ENCODE results near the gene SNX5. TPM values are rescaled to one million over a fixed set of nuclear protein-coding genes. Genes with fewer than 3 reads are reported as not detected.

Gene SNX5
- total RNA-seq, 1 donor from 2014 or later: 139 TPM

DNA sequence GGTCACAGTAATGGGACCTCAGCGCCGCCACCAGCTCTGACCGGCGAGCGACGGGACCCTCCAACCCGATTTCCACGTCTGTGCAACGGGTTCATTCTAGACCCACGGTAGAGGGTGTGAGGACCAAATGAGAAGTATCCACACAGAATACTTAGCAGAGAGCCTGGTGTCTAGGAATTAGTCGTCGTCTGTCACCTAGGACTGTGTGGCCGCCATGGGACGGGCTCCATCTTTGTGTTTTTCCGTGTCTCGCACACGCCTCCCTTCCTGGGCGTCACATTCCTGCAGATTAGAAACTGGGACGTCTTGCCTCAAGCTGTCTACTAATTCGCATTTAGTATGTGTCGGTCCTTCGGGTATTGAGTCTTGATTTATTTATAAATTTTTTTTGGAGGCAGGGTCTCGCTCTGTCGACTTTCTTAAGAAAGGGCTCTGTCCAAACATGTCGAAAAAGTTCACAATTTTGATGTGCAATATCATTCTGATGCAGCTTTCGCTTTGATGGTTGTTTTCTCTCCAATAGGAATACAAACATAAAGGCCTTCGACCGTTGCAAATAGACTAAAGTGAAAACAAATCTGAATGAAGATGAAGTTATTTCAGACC lies 787 bp upstream of the SNX5 start:
- H3K27me3 Mint-ChIP-seq: no peaks in the 10 kb centered on the region
- ATAC-seq (ENCODE audit: low read depth) (peak; percentile 2), DNase-seq (no peak)
- H3K9me3 Mint-ChIP-seq: no peaks in the 10 kb centered on the region
- H3K4me3 Mint-ChIP-seq: peak overlapping the region; percentile 97
- POLR2A ChIA-PET: interaction anchor here (0.6 to 5.3 kb wide), 12 partner anchors 8 to 498 kb away, joined by 3 to 96 read pairs (median 4); partner anchors contain the start of genes DSTN, DZANK1, POLR3F and RRBP1
- intact Hi-C loops (cut with micrococcal nuclease): loop anchor here (1.0 to 10.0 kb wide), 7 partner anchors 31 to 1945 kb away; partner anchors contain the start of genes KAT14, PET117 and SMIM26
- no peak for TF ChIP-seq CTCF (IDR thresholded peaks at IDR 0.05)
- H3K27ac Mint-ChIP-seq: peak overlapping the region; percentile 97
- H3K36me3 Mint-ChIP-seq (ENCODE audit: low read depth): peaks cover 41% of the 10 kb centered on the region
- H3K4me1 Mint-ChIP-seq: peaks cover 78% of the 10 kb centered on the region
- CTCF ChIA-PET: interaction anchor here (1.0 to 1.6 kb wide), 3 partner anchors 17 to 31 kb away, joined by 3 to 5 read pairs (median 4); no protein-coding TSS in a partner anchor

DNA sequence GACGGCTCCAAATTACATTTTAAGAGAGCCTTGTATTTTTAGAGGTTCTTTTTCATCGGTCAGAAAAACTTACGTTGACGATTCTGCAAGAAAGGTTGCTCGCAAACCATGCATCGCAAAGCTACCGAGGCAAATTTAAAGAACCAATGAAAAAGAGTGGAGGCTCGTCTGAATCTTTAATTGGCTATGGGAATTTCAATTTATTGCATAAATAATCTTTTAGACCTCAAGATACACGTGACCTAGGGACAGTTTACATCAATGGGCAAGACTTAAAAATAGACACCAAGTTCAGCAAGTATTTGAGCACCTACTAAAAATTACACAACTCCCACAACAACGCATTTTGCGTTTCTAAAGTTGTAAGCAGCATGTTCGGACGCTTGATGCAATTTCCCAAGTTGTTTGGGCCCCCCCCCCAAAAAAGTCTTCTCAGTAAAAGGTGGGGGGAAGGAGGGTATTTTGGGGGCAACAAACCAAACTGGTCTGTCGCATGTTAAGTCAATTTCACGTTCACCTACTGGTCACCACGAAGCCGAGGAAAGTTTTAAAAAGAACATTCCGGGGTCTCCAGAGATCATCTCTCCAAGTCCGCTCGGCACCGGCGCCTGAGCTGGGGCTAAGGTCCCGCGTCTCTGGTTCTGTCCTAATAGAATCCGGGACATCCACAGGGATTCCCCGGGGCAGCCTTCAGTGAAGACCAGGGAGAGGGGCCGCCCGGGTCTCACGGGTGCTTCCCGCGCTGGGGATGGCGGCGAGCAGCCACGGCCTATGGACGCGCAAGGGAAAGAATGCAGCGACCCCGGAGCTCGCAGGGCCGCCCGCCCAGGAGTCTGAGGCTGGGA lies 851 bp downstream of the SNX5 start:
- H3K27ac Mint-ChIP-seq: peak overlapping the region; percentile 90
- no peak for TF ChIP-seq CTCF (IDR thresholded peaks at IDR 0.05)
- DNase-seq: no peak
- intact Hi-C loops (cut with micrococcal nuclease): loop anchor here (1.0 to 10.0 kb wide), 13 partner anchors 29 to 1947 kb away; partner anchors contain the start of genes DSTN, DZANK1, POLR3F and RRBP1
- H3K4me3 Mint-ChIP-seq: peak overlapping the region; percentile 97
- H3K9me3 Mint-ChIP-seq: no peaks in the 10 kb centered on the region
- H3K36me3 Mint-ChIP-seq (ENCODE audit: low read depth): peaks cover 52% of the 10 kb centered on the region
- H3K27me3 Mint-ChIP-seq: no peaks in the 10 kb centered on the region
- ChIA-PET POLR2A (interaction anchor here (0.7 to 5.3 kb wide), 13 partner anchors 11 to 540 kb away, joined by 3 to 96 read pairs (median 6); partner anchors contain the start of genes KAT14, PET117, RRBP1 and SEC23B), CTCF (interaction anchor here (0.7 to 2.5 kb wide), 7 partner anchors 9 to 826 kb away, joined by 3 to 11 read pairs (median 3); no protein-coding TSS in a partner anchor)
- peak; percentile 1 for ATAC-seq (ENCODE audit: low read depth)
- H3K4me1 Mint-ChIP-seq: peaks cover 78% of the 10 kb centered on the region

DNA sequence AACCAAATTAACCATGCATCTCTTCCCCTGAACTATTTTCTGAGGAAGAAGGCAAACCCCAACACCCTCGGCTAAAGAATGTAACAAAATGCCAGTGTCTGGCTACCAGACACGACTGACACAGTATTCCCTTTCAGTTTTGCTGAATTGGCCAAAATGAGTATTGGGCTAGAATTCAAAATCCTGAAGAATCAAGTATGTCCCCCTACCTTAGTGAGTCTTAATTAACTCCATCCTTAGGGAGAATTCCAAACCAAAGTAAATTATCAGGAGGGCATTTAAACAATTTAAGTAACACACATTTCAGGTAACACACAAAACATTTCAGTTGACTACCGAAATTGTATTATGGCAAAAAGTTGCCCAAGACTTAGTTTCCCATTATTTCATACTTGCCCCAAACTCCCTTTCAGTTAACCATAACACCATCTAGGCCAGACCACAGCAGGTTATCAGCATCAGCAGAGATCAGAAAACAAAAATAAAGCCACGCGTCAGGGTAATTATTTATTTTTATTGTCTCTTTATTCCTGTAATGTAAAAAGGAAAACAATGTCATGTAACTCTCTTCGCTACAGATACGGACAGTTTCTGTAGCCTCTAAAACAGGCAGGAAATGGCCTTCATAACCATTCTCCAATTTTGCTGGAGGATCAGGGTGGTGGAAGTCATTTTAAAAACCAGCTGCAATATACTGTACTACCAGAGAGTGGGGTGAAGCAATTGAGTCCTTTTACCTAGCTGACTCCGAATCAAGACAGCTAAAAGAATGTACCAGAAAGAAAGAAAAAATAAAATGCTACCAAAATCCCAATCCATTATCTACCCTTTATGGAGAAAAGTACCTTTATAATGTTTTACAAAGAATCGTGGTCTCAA lies 1.9 kb downstream of the SNX5 start:
- Mint-ChIP-seq H3K27ac (peak overlapping the region; percentile 90), H3K27me3 (no peaks in the 10 kb centered on the region), H3K9me3 (no peaks in the 10 kb centered on the region), H3K4me1 (peaks cover 78% of the 10 kb centered on the region), H3K4me3 (peak overlapping the region; percentile 97), H3K36me3 (ENCODE audit: low read depth) (peaks cover 52% of the 10 kb centered on the region)
- TF ChIP-seq CTCF (IDR thresholded peaks at IDR 0.05): no peak
- ATAC-seq (ENCODE audit: low read depth) (no peak), DNase-seq (no peak)
- ChIA-PET POLR2A (interaction anchor here (0.6 to 5.3 kb wide), 17 partner anchors 10 to 500 kb away, joined by 3 to 96 read pairs (median 6); partner anchors contain the start of genes DZANK1, KAT14, PET117 and RRBP1), CTCF (interaction anchor here (0.7 to 2.5 kb wide), 8 partner anchors 8 to 827 kb away, joined by 3 to 11 read pairs (median 4); no protein-coding TSS in a partner anchor)
- intact Hi-C loops (cut with micrococcal nuclease): loop anchor here (5.0 to 10.0 kb wide), 4 partner anchors 89 to 1948 kb away; partner anchors contain the start of gene SMIM26

DNA sequence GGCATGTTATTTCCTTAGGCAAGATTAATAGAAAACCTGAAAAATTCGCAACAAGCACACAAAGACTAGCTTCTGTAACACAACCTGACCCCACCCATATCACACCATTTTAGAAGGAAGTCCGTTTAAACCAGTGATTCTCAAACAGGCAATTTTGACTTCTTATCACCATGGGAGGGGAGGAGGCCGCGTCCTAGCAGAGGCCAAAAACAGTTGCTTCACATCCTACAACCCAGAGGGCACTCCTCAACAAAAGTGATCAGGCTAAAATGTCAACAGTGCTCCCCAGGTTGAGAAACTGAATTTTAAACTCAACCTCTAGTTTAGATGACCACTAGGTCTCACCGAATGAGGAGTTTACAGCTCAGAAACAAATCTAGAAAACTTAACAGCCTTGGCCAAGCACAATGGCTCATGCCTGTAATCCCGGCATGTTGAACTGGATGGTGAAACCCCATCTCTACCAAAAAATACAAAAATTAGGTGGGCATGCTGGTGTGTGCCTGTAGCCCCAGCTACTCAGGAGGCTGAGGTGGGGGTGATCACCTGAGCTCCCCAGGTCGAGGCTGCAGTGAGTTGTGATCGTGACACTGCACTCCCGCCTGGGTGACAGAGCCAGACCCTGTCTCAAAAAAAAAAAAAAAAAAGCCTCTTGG lies 3.4 kb downstream of the SNX5 start:
- intact Hi-C loops (cut with micrococcal nuclease): loop anchor here (5.0 to 10.0 kb wide), 4 partner anchors 88 to 1950 kb away; partner anchors contain the start of gene SMIM26
- H3K36me3 Mint-ChIP-seq (ENCODE audit: low read depth): peaks cover 50% of the 10 kb centered on the region
- H3K27ac Mint-ChIP-seq: peak overlapping the region; percentile 90
- TF ChIP-seq CTCF (IDR thresholded peaks at IDR 0.05): no peak
- DNase-seq (no peak), ATAC-seq (ENCODE audit: low read depth) (no peak)
- ChIA-PET POLR2A (interaction anchor here (0.6 to 5.3 kb wide), 17 partner anchors 8 to 542 kb away, joined by 3 to 96 read pairs (median 5); partner anchors contain the start of genes RRBP1 and SEC23B), CTCF (interaction anchor here (1.4 to 2.5 kb wide), 6 partner anchors 10 to 283 kb away, joined by 3 to 11 read pairs (median 6); partner anchors contain the start of gene RRBP1)
- H3K4me3 Mint-ChIP-seq: peak overlapping the region; percentile 97
- peaks cover 78% of the 10 kb centered on the region for H3K4me1 Mint-ChIP-seq
- no peaks in the 10 kb centered on the region for H3K27me3 Mint-ChIP-seq
- no peaks in the 10 kb centered on the region for H3K9me3 Mint-ChIP-seq
